SKM-1 treated with dmso at 0.1 percent for 144 hours (cell line): ENCODE measurements around the gene PLAC1.

Experiments
- DNase-seq: peaks from one replicate; lab custom pipeline; 2025; ENCODE audit not compliant: unreplicated experiment; lab: John Stamatoyannopoulos, UW

The PLAC1 gene

DNA sequence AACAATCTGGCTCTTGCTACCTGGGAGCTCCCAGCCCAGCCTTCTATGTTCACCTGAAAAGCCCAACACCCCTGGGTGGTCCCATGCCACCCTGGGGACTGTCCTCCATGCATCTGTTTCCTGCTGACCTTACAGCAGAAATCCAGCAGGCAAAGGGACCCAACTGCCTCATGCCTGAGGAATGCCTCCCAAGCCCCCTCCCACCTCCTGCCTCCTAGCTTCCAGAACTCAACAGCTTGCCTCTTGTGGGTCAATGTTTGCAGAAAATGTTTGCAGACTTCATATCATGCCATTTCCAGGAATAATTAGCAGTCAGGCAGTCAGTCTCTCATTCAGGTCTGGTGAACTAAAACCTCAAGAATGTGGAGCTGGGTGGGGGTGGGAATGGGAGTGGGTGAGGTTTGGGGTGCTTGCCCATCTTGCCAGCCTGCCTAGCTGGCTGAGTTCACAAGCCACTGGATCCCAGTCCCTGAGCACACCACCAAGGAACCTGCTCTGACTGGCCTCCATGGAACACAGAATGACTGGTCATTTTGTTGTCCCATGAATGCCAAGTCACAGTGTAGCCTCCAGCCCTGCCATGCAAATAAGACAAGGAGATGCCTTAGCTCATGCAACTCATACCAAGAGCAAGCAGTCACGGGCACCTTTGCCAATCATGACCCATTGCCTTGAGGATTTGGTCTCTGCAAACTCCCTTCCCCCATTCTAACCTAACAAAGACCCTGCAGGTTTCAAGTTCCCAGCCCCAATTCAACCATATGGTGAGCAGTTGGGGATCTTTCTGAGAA lies 12.1 kb upstream of the PLAC1 start:
- DNase-seq: no peak

DNA sequence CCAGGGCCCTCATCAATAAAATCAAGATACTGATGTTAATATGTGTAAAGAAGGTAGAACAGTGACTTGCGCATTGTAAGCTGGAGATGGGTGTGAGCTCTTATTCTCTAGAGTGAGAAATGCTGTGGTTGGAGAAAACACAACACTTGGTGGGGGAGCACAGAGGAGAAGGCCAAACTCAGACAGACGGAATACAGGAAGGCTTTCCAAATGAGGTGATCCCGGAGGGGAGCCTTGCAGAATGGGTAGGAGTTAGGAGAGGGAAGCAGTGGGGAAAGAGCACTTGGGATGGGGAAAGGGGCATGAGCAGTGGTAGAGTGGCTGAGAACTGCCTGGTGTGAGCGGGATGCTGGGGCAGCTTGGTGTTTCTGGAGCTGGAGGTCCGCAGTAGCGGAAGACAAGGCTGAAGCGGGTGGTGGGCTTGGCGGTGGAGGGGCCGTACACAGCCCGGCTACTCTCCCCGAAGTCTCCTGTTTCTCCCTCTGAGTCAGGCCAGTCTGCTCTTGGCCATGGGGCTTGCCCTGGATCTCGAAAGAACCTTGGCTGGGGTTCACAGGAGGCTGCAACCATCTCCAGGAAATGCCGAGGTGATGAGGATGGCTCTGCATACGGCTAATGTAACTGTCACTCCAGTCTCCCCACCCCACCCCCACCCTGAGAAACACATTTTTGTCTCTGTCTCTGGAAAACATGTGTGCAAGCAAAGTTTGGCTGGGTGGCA lies 11.3 kb upstream of the PLAC1 start:
- no peak for DNase-seq

DNA sequence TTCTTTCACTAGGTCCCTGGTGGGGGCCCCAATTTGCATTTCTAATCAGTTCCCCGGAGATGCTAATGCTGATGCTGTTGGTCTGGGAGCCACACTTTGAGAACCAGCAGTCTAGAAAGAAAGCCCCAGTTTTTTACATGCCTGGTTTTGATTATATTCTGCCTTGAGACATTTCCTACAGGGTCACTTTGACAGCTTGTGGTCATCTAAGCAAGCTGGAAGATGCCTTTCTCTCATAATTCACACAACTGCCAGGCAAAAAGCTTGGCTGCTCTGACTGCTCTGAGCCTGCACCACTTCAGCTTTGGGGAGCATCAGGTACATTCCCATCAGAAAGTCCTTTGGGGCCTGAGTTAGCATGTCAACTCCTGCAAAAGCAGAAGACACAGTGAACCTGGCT lies 5.9 kb upstream of the PLAC1 start:
- DNase-seq: no peak

DNA sequence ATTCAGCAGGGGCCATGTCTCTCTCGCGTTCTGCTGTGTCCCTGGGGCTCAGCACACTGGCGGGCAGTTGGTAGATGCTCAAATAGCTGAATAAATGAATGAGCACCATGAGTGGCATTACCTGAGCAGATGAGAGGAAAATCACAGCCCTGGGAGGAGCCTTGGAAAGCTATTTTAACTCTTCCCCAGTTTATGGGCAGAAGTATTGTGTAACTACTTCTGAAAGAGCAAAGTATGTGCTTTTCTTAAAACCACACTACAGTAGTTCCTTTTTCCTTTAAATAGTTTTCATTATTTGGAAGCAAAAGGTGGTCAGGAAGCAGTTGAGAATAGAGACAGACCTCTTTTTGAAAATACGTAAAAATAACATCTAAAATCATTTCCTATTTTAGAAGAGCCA lies 3.0 kb upstream of the PLAC1 start:
- DNase-seq: no peak

DNA sequence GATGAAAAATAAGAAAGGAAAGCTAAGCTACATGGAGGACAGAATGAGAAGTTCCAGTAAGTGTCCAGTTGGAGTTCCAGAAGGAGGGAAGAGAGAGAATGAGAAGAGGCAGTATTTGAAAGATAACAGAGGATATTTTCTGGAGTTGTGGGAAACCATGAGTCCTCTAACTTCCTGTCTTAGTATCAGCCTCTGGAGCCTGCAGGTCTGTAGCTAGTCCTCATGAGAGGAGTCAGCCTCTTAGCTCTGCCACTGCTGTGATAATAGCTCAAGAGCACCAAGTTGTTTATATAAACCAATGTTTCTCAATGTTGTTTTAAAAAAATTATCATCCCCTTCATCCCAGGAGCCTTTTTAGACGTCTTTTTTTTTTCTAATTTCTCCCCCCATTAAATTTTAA lies 2.4 kb upstream of the PLAC1 start:
- DNase-seq: no peak

DNA sequence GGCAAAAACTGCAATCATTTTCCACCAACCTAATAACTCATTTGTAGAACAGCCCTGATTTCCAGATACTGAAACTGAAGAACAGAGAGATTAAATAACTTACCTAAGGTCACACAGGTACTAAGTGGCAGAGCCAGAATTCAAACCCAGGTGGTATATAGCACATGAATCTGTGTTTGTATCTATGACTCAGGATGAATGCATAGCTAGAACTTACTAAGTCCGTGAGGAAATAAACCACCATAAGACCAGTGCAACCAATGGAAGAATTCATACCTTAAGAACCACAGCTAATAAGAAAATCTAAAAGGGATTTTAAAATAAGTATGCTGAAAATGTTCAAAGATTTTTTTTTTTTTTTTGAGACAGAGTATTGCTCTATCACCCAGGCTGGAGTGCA lies 1.5 kb upstream of the PLAC1 start:
- no peak for DNase-seq

DNA sequence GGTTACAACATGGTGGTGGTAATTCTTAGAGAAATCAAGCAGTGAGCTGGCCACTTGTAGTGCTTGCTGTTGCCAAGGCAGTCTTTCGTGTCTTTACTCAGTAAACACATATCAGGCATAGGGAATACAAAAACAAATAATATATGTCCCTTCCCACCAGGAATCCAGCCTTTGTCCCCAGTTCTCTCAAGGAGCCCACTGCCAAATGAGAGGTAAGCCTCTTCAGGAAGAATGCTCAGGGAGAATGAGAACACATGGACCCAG lies 421 bp upstream of the PLAC1 start:
- DNase-seq: no peak

DNA sequence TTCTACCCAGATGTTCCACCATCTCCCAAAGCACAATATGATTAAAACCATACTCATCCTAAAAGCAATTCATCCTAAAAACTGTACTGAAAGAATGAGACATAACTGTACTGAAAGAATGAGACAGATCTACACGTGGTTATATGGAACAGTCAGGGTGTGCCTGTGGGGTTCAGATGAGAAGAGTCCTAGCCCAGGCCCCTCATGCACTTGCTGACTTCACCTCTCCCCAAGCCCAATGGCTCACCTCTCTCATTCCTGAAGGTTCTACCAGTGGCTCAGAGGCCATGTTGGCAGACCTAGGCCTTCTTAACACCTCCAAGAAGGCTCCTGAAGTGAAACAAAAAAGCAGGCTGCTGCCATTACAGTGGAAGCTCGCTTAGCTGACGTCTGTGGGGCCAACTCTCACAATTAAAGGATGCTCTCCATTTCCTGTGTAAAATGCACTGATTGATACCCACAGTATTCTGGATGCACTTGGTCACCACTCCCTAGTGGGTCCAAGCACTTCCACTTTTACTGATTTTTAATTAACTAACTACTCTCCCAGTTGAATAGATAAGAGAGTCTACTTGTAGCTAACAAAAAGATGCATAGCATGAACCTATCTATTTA lies 3.8 kb downstream of the PLAC1 start:
- no peak for DNase-seq

DNA sequence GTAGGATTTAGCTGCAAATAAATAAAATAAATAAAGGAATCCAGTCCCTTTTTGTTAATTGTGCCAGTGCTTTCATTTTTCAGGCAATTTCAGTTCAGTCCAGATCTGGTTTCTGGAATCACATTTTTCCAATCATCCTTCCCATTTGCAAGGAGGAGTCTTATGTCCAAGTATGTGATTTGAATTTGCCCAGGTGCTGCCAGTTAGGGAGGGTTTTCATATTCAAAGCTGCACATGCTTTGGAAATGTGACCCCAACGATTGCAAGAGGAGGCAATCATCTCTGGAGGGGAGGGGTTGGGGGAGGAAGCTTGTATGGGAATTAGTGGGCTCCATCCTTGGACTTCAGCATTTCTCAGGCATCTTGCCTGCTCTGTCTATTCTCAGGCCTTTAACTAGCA lies 4.4 kb downstream of the PLAC1 start:
- no peak for DNase-seq

DNA sequence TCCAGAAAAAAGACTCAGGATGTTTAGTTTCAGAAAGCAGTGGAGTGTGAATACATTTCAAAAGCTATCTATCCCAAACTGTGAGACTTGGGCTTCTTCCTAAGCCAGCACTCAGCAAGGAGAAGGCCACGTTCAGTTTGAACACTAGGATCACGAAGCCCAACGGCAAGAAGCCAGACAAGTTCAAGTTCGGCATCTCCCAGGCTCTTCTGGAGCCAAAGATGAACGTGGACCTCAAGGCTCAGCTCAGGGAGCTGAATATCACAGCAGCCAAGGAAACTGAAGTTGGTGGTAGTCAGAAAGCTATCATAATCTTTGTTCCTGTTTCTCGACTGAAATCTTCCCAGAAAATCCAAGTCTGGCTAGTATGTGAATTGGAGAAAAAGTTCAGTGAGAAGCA lies 7.6 kb downstream of the PLAC1 start:
- DNase-seq: no peak

DNA sequence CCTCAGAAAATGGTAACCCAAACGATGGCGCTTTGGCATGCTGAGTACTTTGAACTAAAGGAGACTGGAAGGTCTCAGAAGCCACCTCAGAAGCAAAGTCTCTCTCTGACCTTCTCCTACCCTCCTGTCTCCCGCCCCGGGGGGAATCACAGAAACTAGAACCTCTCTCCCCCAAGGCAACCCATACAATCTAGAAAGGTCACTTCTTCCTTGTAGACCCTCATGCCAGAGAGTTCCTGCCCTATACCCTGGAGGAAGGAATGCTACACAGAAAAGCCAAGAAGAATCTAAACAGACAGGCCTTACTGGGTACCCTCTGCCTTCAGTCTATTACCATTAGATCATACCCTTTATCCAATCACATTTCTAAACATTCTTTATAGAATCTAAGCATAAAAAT lies 8.5 kb downstream of the PLAC1 start:
- DNase-seq: no peak

DNA sequence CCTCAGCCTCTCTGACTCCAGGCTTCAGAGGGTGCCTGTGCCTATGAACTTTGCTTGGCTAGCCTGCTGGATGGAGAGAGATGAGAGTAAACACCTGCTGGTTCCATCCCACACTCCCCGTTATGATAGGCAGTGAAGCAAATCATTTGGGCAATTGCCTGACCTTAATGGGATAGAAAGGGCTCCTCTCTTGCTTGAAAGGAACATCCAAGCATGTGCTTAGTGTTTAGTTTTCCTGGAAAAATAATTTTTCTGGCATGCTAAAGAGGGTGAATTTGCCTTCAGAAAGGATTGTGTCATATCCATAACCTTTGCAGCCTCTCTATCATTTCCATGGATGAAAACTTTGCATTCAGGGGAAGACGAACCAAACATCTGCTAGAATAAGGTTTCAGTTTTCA lies 10.8 kb downstream of the PLAC1 start:
- no peak for DNase-seq

DNA sequence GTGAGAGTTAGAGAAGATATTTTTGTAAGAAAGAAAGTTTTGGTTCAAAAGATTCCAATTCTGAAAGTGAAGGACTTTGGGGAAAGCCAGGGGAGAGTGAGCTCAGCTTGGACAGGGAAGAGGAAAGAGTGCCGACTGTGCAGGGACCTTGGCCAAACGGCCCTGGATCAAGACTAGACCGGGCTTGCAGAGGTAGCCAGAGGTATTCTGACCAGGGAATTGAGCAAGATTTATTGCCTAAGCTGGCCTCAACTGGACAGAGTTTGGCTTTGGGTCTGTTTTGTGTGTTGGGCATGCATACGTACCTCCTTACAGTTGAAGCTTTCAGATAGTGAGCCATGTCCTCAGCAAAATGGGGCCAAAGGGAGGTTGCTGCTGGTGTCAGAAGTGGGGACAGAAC lies 11.6 kb downstream of the PLAC1 start:
- no peak for DNase-seq

DNA sequence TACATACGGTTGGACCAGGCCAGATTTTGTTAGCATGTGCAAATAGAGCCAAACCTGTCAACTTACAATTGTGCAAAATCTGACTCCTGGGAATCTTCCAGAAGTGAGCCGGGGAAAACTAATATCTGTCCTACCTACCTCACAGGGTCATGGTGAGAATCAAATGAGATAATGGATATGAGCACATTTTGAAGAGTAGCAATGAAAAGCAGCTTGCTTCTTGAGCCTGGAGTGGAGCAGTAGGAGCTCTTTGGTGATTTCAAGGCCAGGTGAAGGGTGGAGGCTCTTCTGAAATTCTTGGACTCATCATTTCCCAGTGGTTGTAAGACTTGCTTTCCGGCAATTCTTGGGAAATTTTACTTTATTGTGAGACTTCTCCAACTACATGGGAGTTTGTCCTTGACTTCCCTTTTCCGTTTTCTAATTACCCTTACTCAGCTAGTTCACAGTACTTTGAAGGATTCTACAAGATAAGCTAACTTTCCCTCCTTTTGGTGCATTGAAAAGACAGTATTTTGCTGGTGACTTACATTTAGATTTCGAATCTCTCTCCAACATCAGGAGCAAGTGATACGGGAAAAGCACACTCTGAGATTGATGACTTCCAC lies 12.2 kb downstream of the PLAC1 start:
- no peak for DNase-seq

DNA sequence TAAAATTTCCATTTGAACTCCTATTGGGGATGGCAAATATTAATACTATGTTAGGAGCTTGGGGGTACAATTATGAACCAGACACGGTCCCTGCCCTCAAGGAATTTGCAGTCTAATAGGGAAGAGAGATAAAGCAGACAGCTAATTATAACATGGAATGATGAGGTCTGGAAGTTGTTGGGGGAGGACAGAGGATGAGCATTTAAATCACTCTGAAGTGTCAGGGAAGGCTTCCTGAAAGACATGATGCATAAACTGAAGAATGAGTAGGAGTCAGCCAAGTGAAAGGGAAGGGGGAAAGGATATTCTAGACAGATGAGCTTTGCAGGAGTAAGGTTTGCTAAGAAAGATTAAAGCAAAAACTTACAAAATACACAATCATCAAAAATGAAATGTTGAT lies 15.9 kb downstream of the PLAC1 start:
- no peak for DNase-seq

DNA sequence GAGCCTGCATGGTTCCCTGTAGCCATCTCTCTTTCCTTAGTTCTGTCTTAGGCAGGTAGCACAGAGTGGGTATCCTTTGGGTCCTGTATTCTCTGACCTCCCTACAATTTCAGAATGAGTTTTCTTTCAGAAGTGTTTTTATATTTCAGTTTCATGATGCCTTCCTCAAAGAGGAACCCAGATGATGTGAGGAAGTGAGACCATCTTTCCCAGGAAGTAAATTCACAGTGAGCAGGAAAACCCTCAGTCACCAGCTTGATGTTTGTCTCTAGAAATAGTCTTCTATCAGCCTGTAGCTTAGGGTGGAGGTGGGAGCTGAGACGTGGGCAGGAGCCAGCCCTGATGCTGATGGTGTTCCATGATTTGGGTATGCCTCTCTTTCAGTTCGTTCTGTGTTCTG lies 16.9 kb downstream of the PLAC1 start:
- no peak for DNase-seq

DNA sequence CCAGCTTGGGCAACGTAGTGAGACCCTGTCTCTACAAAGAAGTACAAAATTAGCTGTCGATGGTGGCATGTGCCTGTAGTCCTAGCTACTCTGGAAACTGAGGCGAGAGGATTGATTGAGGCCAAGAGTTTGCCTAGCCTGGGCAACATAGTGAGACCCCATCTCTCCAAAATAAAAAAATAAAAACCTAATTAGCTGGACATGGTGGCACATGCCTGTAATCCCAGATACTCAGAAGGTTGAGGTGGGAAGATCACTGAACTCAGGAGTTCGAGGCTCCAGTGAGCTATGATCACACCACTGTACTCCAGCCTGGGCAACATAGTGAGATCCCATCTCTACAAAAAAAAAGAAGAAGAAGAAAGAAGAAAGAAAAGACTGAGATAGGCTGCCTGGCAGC lies 17.4 kb downstream of the PLAC1 start:
- no peak for DNase-seq

DNA sequence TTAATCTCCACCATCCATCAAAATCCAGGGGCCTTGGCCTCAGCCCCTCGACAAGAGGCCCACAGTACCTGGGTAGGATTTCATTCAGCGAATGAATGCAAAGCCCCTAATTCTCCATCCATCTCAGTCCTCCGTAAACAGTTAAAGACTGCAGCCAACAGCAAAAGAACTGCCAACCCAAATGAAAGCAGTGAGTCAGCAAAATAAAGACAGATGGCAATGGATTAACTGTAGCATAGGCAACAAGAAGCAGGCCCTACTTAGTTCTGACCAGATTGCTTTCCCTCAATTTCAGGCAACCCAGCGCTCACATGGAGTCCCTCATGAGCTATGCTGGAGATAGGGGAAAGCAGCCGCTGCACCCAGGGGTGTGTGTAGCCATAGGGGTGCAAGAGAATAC lies 21.4 kb downstream of the PLAC1 start:
- no peak for DNase-seq

DNA sequence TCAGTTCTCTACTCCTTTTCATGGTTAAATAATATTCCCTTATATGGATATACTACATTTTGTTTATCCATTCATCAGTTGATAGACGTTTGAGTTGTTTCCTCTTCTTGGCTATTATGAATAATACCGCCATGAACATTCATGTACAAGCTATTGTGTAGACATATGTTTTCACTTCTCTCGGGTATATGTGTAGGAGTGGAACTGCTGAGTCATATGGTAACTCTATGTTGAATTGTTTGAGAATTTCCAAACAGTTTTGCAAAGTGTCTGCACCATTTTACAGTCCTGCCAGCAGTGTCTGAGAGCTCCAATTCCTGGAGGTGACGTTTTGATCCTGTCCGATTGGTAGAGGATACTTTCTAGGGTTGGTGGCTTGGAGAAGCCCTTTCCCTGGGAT lies 23.6 kb downstream of the PLAC1 start:
- DNase-seq: no peak

DNA sequence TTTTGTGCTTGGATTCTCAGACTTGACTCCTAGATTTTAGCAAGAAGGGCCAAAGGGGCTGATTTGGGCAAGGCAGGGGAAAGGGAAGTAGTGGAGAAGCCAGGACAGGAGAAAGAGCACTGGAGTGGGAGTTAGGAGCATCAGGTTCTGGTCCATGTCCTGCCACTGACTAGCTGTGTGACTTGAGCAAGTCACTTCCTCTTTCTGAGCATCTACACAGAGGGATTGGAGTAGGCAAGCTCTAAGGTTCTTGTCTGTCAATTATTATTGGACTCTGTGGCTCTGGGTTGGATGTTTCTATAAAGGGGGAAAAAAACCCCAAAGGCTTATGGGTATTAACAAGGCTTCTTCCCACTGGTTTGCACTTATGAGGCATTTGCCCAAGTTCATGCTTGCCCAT lies 24.4 kb downstream of the PLAC1 start:
- DNase-seq: peak; percentile 3

DNA sequence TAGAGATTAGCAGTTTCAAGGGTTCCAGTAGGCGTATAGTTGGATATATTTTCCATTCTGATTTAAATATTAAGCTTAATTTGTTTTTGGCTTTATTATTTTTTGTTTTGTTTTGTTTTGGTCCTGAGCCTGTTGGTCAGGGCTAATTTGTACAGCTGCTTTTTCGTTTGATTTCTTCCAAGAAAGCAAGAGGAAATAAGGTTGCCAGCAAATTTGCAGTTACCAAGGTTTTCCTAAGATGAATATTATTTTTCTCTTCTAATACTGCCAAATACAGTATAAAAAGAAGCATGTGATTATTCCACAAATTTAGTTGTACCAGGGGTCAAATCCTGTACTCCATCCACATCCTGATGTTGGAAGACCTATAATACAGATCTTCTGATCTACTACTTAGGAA lies 24.9 kb downstream of the PLAC1 start:
- no peak for DNase-seq

DNA sequence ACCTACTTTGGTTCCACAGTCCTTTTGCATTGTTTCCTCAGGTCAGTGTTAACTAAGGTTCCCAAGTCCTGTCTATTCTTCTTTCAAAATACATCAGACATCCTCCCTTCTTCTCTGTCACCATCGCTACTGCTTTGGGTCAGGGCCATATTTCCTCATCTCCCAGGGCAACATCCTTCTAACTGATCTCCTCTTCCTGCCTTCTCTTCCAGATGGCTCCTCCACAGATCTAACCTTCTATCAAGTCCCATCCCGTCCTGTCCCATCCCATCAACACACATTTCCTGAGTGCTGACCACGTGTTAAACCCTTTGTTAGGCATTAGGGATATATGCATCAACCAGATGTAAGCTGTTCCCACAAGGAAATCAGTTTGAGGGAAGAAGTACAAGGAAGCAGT lies 25.9 kb downstream of the PLAC1 start:
- no peak for DNase-seq
